SU-DHL-6 (cell line): Measurements from ENCODE around the gene ID4.

Experiments
- H2AFZ ChIP-seq: fragments of 200-600 bp; sonication (generic); 2 replicates; pipeline ENCODE4 v1.6.1; 2014; ENCODE audit warnings: low read depth, mild to moderate bottlenecking, moderate library complexity, mixed read lengths, antibody characterized with exemption, low read length; ENCODE audit not compliant: severe bottlenecking
- H3F3A ChIP-seq: fragments of 200-600 bp; shearing (Covaris generic); 2 replicates; pipeline ENCODE4 v1.6.0; 2016; ENCODE audit warnings: antibody characterized with exemption, mild to moderate bottlenecking; ENCODE audit not compliant: insufficient read depth
- H3K27ac ChIP-seq: fragments of 200-600 bp; sonication (generic); 2 replicates; pipeline ENCODE4 v1.5.1; 2016; ENCODE audit warnings: low read depth, mild to moderate bottlenecking, low read length, moderate library complexity, mixed read lengths
- H3K27me3 ChIP-seq: fragments of 200-600 bp; sonication (generic), shearing (Covaris generic); 2 replicates; pipeline ENCODE4 v1.6.0; 2014; ENCODE audit warnings: mild to moderate bottlenecking, low read length
- H3K36me3 ChIP-seq: fragments of 200-600 bp; sonication (generic); 2 replicates; pipeline ENCODE4 v1.6.1; 2014; ENCODE audit warnings: mild to moderate bottlenecking, low read length, mixed read lengths
- H3K4me2 ChIP-seq: fragments of 300-600, 200-600 bp; shearing (Covaris generic), sonication (generic); 2 replicates; pipeline ENCODE4 v1.6.0; 2014; ENCODE audit warnings: low read length, low read depth, mild to moderate bottlenecking; ENCODE audit not compliant: poor library complexity, severe bottlenecking
- H3K4me3 ChIP-seq: fragments of 200-600 bp; sonication (generic); 2 replicates; pipeline ENCODE4 v1.5.1; 2014; ENCODE audit warnings: antibody characterized with exemption, low read length, mild to moderate bottlenecking, mixed read lengths; ENCODE audit not compliant: insufficient read depth, poor library complexity, severe bottlenecking
- H3K79me2 ChIP-seq: fragments of 200-600 bp; sonication (generic); 2 replicates; pipeline ENCODE4 v1.6.1; 2014; ENCODE audit warnings: mild to moderate bottlenecking, low read length, moderate library complexity; ENCODE audit not compliant: insufficient read depth
- H3K9ac ChIP-seq: fragments of 200-600 bp; sonication (generic); 2 replicates; pipeline ENCODE4 v1.7.0; 2014; ENCODE audit warnings: mild to moderate bottlenecking, low read length
- H3K9me2 ChIP-seq: fragments of 200-600 bp; sonication (generic); replicated peaks from 2 replicates; pipeline ENCODE4 v1.6.1; 2014; ENCODE audit warnings: low read length; ENCODE audit not compliant: insufficient read depth
- H3K9me3 ChIP-seq: fragments of 200-600 bp; sonication (generic); 2 replicates; pipeline ENCODE4 v1.6.1; 2014; ENCODE audit warnings: low read length, mixed read lengths; ENCODE audit not compliant: insufficient read depth
- H4K20me1 ChIP-seq: fragments of 200-600 bp; sonication (generic); 2 replicates; pipeline ENCODE4 v1.6.1; 2014; ENCODE audit warnings: low read depth, mild to moderate bottlenecking, antibody characterized with exemption, low read length, moderate library complexity, mixed read lengths
- EZH2phosphoT487 ChIP-seq: fragments of 200-600 bp; sonication (generic), shearing (Covaris generic); conservative IDR thresholded peaks from 2 replicates; pipeline ENCODE4 v1.6.1; 2018; ENCODE audit warnings: mild to moderate bottlenecking, antibody characterized with exemption, low read length, moderate library complexity, mixed read lengths
- TF ChIP-seq, protein P1 (sequence below): fragments of 200-600 bp; sonication (generic); IDR thresholded peaks from one replicate; pipeline ENCODE4 v1.5.1; 2017; ENCODE audit warnings: antibody characterized with exemption, mild to moderate bottlenecking, low read length, moderate library complexity; ENCODE audit not compliant: insufficient read depth, poor library complexity, severe bottlenecking

ID4 gene

DNA sequence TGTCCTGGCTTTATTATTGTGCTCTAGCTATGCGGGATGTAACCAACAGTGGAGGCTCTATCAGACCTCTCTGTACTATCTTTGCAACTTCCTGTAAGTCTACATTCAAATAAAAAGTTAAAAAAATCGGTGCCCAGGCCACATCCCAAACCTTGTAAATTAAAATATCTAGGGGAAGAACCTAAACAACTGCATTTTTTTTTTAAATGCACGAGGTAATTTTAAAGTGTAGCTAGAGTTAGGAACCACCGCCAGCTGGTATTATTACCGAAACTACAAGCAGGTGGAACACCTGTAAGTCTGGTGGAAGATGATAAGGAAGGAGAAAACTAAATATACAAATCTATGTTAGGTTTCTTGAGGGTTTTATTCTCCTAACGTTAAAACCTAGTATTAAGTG, 34.5 kb upstream of the ID4 start:
- Histone ChIP-seq H3K27ac (no peak overlapping the region), H3K79me2 (no peaks in the 10 kb centered on the region), H3K36me3 (no peaks in the 10 kb centered on the region), H3F3A (no peaks in the 10 kb centered on the region), H4K20me1 (no peaks in the 10 kb centered on the region), H3K9me3 (no peaks in the 10 kb centered on the region), H3K9me2 (no peaks in the 10 kb centered on the region), H3K9ac (no peak overlapping the region), H2AFZ (no peak overlapping the region), H3K4me2 (no peak overlapping the region), H3K27me3 (no peaks in the 10 kb centered on the region), H3K4me3 (no peak overlapping the region)
- no peak for TF ChIP-seq EZH2phosphoT487
- TF ChIP-seq, protein P1, sequence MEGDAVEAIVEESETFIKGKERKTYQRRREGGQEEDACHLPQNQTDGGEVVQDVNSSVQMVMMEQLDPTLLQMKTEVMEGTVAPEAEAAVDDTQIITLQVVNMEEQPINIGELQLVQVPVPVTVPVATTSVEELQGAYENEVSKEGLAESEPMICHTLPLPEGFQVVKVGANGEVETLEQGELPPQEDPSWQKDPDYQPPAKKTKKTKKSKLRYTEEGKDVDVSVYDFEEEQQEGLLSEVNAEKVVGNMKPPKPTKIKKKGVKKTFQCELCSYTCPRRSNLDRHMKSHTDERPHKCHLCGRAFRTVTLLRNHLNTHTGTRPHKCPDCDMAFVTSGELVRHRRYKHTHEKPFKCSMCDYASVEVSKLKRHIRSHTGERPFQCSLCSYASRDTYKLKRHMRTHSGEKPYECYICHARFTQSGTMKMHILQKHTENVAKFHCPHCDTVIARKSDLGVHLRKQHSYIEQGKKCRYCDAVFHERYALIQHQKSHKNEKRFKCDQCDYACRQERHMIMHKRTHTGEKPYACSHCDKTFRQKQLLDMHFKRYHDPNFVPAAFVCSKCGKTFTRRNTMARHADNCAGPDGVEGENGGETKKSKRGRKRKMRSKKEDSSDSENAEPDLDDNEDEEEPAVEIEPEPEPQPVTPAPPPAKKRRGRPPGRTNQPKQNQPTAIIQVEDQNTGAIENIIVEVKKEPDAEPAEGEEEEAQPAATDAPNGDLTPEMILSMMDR = no peak

DNA sequence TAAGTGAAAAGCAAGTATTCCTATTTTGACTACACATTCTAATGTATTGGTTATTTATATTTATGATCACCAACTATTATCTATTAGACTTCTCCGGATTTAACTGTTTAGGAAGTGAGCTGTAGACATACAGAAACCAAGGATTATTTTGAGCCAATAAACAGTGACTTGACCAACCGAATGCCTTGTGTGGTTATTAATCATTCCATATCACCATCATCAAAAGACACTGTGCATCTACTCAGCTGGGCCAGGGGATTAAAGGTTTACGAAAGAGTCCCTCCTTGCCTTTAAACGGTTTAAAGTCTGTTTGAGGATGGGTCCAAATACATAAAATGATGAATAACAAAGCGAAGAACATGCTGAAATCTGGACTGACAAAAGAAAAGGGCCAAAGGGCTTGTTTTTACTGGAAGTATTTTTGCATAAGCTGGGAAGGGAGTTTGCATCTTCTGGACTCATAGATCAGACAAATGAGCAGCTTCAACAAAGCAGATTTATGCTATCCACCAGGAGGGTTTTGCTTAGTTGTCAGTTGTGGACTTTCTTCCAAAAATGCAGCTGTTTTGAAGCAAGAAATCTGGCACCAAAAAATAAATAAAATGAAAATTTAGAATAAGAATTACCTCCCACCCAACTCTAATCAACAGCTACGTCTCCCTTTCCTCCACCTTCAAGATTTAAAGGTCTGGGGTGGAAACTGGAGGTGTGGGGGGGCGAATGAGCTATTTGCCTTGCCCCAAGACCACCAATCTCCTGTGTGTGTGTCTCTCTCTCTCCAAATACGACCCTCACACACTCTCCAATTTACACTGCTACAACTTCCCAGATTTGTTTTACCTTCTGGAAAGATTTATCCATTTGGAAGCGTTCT, 33.6 kb upstream of the ID4 start:
- TF ChIP-seq, protein P1 = no peak
- no peak for TF ChIP-seq EZH2phosphoT487
- H3F3A ChIP-seq = no peaks in the 10 kb centered on the region
- no peak overlapping the region for H3K4me3 ChIP-seq
- H3K36me3 ChIP-seq = no peaks in the 10 kb centered on the region
- no peak overlapping the region for H3K9ac ChIP-seq
- no peak overlapping the region for H2AFZ ChIP-seq
- no peaks in the 10 kb centered on the region for H3K27me3 ChIP-seq
- H3K27ac ChIP-seq = no peak overlapping the region
- H4K20me1 ChIP-seq = no peaks in the 10 kb centered on the region
- no peaks in the 10 kb centered on the region for H3K9me2 ChIP-seq
- H3K4me2 ChIP-seq = no peak overlapping the region
- H3K79me2 ChIP-seq = no peaks in the 10 kb centered on the region
- no peaks in the 10 kb centered on the region for H3K9me3 ChIP-seq

DNA sequence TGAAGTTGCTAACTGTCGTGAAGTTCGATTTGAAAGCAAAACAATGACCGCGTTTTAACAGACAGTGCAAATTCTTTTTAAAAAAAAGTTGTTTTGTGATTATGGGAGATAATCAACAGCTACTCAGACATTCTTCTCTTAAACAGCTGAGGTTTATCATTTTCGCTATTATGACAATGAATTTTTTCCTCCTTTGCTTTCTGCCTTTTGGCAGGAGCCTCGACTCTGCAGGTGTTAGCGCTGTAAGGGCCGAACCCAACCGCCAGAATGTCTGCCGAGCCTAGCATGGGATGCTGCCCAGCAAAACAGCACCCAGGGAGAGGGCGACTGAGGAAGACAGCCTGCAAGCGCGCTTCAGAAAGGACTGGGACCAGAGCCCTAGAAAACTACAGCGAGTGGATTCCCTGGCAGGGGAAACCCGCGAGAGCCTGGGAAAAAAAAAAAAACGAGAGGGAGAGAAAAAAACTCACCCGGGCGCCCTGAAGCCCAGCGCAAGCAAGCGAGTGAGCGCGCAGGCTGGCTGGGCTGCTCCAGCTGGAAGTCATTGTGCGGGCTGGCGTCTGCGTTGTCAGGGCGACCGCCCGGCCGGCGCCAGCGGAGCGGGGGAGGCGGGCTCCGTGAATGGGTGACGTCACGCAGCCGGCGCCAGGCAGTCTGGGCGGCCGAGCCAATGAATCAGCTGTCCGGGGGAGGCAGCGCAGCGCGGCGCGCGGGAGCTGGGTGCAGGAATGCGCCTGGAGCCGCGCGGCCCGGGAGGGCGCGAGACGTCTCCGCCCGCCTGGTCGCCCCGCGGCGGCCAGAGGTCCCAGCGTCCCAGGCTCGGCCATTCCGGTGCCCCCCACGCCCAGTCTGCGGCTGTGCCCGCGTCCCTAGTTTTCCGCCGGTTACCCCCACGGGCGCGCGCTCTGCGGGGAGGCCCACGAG, 32.7 kb upstream of the ID4 start:
- Histone ChIP-seq H3K27ac (no peak overlapping the region), H3K4me3 (no peak overlapping the region), H3K36me3 (no peaks in the 10 kb centered on the region)

More for the DNA sequence above, 32.7 kb upstream of the ID4 start:
- H3K4me2 ChIP-seq = no peak overlapping the region
- H3K79me2 ChIP-seq = no peaks in the 10 kb centered on the region
- H3F3A ChIP-seq = no peaks in the 10 kb centered on the region
- H3K9me3 ChIP-seq = no peaks in the 10 kb centered on the region
- no peak for TF ChIP-seq EZH2phosphoT487
- TF ChIP-seq, protein P1 = no peak
- H2AFZ ChIP-seq = no peak overlapping the region
- no peak overlapping the region for H3K9ac ChIP-seq
- H3K9me2 ChIP-seq = no peaks in the 10 kb centered on the region
- H3K27me3 ChIP-seq = no peaks in the 10 kb centered on the region
- H4K20me1 ChIP-seq = no peaks in the 10 kb centered on the region
